GM19238 (cell line): ENCODE measurements around the gene KCNN1.
"Not testable (repeated sequence)": the region's sequence is repeated elsewhere in the genome, so short reads cannot be mapped to it uniquely, and the experiment has no call there.

ENCODE experiments used
- DNase-seq: peaks from one replicate; pipeline ENCODE4 v3.0.0; 2011; ENCODE audit warnings: low spot score; ENCODE audit not compliant: insufficient read length

The KCNN1 gene

GRCh38 chr19:18000915-18001776, 34.2 kb downstream of the KCNN1 start:
- peak; percentile 84 for DNase-seq

GRCh38 chr19:18001777-18002345, 35.0 kb downstream of the KCNN1 start:
- no peak for DNase-seq

GRCh38 chr19:18002347-18002850, 35.5 kb downstream of the KCNN1 start:
- DNase-seq: no peak

- not testable (repeated sequence) for DNase-seq
Observed at GRCh38 chr19:18005750-18006149, 38.8 kb downstream of the KCNN1 start.

GRCh38 chr19:18007044-18007916, 40.4 kb downstream of the KCNN1 start:
- peak; percentile 88 for DNase-seq

GRCh38 chr19:18007917-18008673, 41.2 kb downstream of the KCNN1 start, which contains the start of gene ARRDC2:
Gene ARRDC2 (plus strand): TSS chr19:18008170. CDS start chr19:18008311, 141 bp downstream.
- DNase-seq: peak; percentile 99

GRCh38 chr19:18008814-18009213, 41.9 kb downstream of the KCNN1 start:
- no peak for DNase-seq

GRCh38 chr19:18009412-18010066, 42.6 kb downstream of the KCNN1 start:
- no peak for DNase-seq

GRCh38 chr19:18010149-18010548, 43.2 kb downstream of the KCNN1 start:
- no peak for DNase-seq

- DNase-seq: no peak
Observed at GRCh38 chr19:18013210-18014111, 46.6 kb downstream of the KCNN1 start.

- DNase-seq: no peak
Observed at GRCh38 chr19:18014197-18014596, 47.3 kb downstream of the KCNN1 start.

GRCh38 chr19:18016209-18016910, 49.5 kb downstream of the KCNN1 start:
- DNase-seq: no peak

GRCh38 chr19:18017275-18018083, 50.6 kb downstream of the KCNN1 start:
- DNase-seq: no peak

GRCh38 chr19:18020212-18021085, 53.5 kb downstream of the KCNN1 start:
- no peak for DNase-seq

GRCh38 chr19:18021121-18021755, 54.3 kb downstream of the KCNN1 start:
- no peak for DNase-seq

GRCh38 chr19:18023622-18024251, 56.8 kb downstream of the KCNN1 start:
- DNase-seq: no peak
